Calu3 (cell line): ENCODE data around the gene PIK3AP1. TPM values are rescaled to one million over a fixed set of nuclear protein-coding genes. Genes with fewer than 3 reads are reported as not detected.

Experiments used
- BruUV-seq: library from RNA; stranded (reverse); fragments of 400-500 nt; replicated peaks from 2 replicates; lab custom pipeline; 2021; lab: Mats Ljungman, UMichigan
- CTCF ChIA-PET: fragments of 300-600 bp; sonication (Branson Sonifier 250); formaldehyde crosslinking; loops from one replicate; lab custom pipeline; 2022; ENCODE audit warnings: antibody characterized with exemption; lab: Charles Lee
- DNase-seq: peaks from one replicate; pipeline ENCODE4 v3.0.0; 2022
- H3K27ac Mint-ChIP-seq: one replicate; pipeline ENCODE4 v1.8.0; 2022; ENCODE audit warnings: mixed read lengths; ENCODE audit not compliant: unreplicated experiment
- H3K27me3 Mint-ChIP-seq: one replicate; pipeline ENCODE4 v1.8.0; 2022; ENCODE audit warnings: mixed read lengths; ENCODE audit not compliant: unreplicated experiment
- H3K36me3 Mint-ChIP-seq: one replicate; pipeline ENCODE4 v1.8.0; 2022; ENCODE audit warnings: mild to moderate bottlenecking, moderate library complexity, mixed read lengths; ENCODE audit not compliant: insufficient read depth, unreplicated experiment
- H3K4me1 Mint-ChIP-seq: one replicate; pipeline ENCODE4 v1.8.0; 2022; ENCODE audit warnings: mild to moderate bottlenecking, low read depth, mixed read lengths; ENCODE audit not compliant: unreplicated experiment
- H3K4me3 Mint-ChIP-seq: one replicate; pipeline ENCODE4 v1.8.0; 2022; ENCODE audit warnings: mild to moderate bottlenecking, low read depth, moderate library complexity, mixed read lengths; ENCODE audit not compliant: unreplicated experiment
- H3K9me3 Mint-ChIP-seq: one replicate; pipeline ENCODE4 v1.8.0; 2022; ENCODE audit warnings: low read depth, mixed read lengths; ENCODE audit not compliant: unreplicated experiment
- intact Hi-C: fragments of 100-400 bp; cut with micrococcal nuclease; formaldehyde crosslinking; loops from one replicate; pipeline ENCODE4 v1.10.0; 2022; ENCODE audit not compliant: unreplicated experiment
- total RNA-seq: library from RNA; stranded (reverse); gene quantifications from 2 replicates; pipeline ENCODE4 v1.2.3, GENCODE V29; 2022
- TF ChIP-seq, protein P1 (sequence below): fragments of 200-600 bp; IDR thresholded peaks from one replicate; pipeline ENCODE4 v1.8.0; 2022; ENCODE audit warnings: antibody characterized with exemption; ENCODE audit not compliant: unreplicated experiment

The PIK3AP1 gene
- total RNA-seq, 1 experiment from 2014 or later: 117 TPM

DNA sequence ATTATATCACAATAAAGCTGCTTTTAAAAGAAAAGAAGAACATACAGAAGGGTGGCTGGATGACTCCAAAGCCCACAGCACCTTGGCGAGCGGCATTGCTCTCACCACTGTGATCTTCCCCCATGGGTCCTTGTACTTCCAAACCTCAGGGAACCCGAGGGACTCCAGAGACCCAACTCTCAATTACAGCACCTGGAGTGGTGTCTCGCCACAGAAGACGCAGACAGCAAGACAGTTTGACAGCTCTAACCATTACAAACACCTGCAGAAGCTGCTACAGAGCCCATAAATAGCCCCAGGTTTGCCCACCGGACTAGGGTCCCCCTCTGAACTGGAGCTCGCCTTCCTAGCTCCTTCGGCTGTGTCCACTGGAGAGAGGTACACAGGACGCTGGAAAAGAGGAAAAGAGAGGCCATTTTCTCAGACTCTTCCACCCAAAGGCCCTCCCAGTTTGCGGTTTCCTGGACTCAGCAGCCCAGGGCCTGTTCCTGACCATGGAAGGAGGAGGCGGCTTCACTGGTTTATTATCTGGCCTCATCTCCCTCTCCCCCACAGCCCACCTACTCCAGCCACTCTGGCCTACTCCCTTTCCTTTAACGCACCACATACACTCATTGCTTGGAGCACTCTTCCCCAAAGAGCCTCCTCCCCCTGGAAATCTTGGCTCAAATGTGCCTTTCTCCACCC lies 1.9 kb downstream of the PIK3AP1 start:
- TF ChIP-seq, protein P1, sequence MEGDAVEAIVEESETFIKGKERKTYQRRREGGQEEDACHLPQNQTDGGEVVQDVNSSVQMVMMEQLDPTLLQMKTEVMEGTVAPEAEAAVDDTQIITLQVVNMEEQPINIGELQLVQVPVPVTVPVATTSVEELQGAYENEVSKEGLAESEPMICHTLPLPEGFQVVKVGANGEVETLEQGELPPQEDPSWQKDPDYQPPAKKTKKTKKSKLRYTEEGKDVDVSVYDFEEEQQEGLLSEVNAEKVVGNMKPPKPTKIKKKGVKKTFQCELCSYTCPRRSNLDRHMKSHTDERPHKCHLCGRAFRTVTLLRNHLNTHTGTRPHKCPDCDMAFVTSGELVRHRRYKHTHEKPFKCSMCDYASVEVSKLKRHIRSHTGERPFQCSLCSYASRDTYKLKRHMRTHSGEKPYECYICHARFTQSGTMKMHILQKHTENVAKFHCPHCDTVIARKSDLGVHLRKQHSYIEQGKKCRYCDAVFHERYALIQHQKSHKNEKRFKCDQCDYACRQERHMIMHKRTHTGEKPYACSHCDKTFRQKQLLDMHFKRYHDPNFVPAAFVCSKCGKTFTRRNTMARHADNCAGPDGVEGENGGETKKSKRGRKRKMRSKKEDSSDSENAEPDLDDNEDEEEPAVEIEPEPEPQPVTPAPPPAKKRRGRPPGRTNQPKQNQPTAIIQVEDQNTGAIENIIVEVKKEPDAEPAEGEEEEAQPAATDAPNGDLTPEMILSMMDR: no peak
- BruUV-seq: no TSS peak
- Mint-ChIP-seq H3K36me3 (peaks cover 26% of the 10 kb centered on the region), H3K4me1 (peaks cover 32% of the 10 kb centered on the region), H3K4me3 (peak overlapping the region; percentile 83), H3K27ac (peak overlapping the region; percentile 53), H3K27me3 (no peaks in the 10 kb centered on the region), H3K9me3 (no peaks in the 10 kb centered on the region)
- intact Hi-C loops: loop anchor here (2.0 kb wide), 2 partner anchors 44 to 76 kb away; no protein-coding TSS in a partner anchor
- CTCF ChIA-PET: interaction anchor here (0.6 to 2.0 kb wide), 3 partner anchors 10 to 78 kb away, joined by 3 to 11 read pairs (median 10); no protein-coding TSS in a partner anchor
- no peak for DNase-seq

DNA sequence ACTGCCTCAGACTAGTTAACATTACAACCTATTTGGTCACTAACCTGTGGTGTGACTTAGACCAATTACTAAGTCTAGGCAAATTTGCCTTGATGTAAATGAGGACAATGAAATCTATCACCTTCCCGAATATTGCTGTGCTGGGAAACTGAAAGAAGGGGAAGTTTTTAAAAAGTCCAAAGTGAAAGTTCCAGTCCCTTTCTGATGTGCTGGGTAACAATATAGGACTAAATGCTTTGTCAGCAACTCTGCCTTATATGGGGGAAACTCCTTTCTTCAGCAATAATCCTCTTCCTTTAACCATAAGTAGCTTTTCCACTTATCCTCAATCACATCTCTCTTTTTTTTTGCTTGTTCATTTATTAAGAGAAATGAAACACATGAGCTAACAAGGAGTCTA lies 3.9 kb downstream of the PIK3AP1 start:
- H3K9me3 Mint-ChIP-seq: no peaks in the 10 kb centered on the region
- intact Hi-C loops: no loop called here
- no peak for DNase-seq
- BruUV-seq: no TSS peak
- H3K36me3 Mint-ChIP-seq: peaks cover 26% of the 10 kb centered on the region
- CTCF ChIA-PET: no interaction called here
- H3K27me3 Mint-ChIP-seq: no peaks in the 10 kb centered on the region
- TF ChIP-seq, protein P1: no peak
- no peak overlapping the region for H3K27ac Mint-ChIP-seq
- no peak overlapping the region for H3K4me3 Mint-ChIP-seq
- H3K4me1 Mint-ChIP-seq: peaks cover 32% of the 10 kb centered on the region

DNA sequence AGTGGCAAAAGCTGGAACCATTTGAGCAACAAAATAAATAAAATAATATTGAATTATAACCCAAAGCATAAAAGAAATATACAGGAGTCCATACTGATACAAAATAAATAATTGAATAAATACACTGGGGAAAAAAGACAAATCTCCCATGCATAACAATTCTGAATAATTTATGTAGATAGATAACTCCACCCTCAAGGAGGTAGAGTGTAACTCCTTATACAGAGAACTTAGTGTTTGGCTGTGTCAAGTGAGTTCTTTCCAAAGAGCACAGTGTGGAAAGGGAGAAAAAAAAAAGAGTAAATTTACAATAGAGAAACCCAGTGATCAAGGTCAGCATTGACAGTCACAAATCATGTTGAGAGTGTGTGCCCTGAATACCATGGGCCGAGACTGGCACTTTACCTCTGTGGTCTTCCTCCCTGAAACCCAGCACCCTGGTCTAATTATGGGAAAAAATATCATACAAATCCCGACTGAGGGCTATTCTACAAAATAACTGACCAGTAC lies 5.5 kb downstream of the PIK3AP1 start:
- no peaks in the 10 kb centered on the region for H3K27me3 Mint-ChIP-seq
- H3K9me3 Mint-ChIP-seq: no peaks in the 10 kb centered on the region
- TF ChIP-seq, protein P1: no peak
- CTCF ChIA-PET: no interaction called here
- no TSS peak for BruUV-seq
- H3K36me3 Mint-ChIP-seq: peaks cover 13% of the 10 kb centered on the region
- intact Hi-C loops: no loop called here
- H3K4me3 Mint-ChIP-seq: no peak overlapping the region
- peaks cover 32% of the 10 kb centered on the region for H3K4me1 Mint-ChIP-seq
- no peak overlapping the region for H3K27ac Mint-ChIP-seq
- DNase-seq: no peak

DNA sequence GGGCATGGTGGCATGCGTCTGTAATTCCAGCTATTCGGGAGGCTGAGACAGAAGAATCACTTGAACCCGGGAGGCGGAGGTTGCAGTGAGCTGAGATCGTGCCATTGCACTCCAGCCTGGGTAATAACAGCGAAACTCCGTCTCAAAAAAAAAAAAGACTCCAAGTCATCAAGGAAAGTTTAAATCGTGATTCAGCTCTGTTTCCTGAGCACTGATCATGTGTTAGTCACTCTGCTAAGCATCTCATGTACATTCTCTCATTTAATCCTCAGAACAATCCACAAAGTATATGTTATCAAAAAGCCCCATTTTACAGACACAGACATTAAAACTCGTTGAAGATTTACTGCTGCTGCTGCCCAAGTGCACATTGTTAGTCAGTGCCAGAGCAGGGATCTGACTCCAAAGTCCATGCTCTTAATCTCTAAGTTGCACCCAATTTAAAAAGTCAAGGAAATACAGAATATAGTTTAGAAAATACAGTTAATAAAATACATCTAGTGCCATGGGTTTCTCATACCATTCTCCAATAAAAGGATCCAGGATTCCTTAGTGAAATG lies 6.2 kb downstream of the PIK3AP1 start:
- Mint-ChIP-seq H3K27ac (no peak overlapping the region), H3K27me3 (no peaks in the 10 kb centered on the region), H3K4me3 (no peak overlapping the region), H3K4me1 (peaks cover 29% of the 10 kb centered on the region), H3K36me3 (peaks cover 11% of the 10 kb centered on the region), H3K9me3 (no peaks in the 10 kb centered on the region)
- CTCF ChIA-PET: interaction anchor here (0.7 kb wide), 1 partner anchor 137 kb away, joined by 3 read pairs; no protein-coding TSS in a partner anchor
- no peak for DNase-seq
- TF ChIP-seq, protein P1: no peak
- intact Hi-C loops: no loop called here
- no TSS peak for BruUV-seq
